Hepatocyte (in vitro differentiated cells): ENCODE results near the gene OPN1LW. TPM values are rescaled to one million over a fixed set of nuclear protein-coding genes. Genes with fewer than 3 reads are reported as not detected.

ENCODE experiments used
- DNase-seq: peaks from one replicate; pipeline ENCODE4 v3.0.0-alpha.2; 2016; ENCODE audit warnings: low spot score
- H2AFZ ChIP-seq: fragments of 200-600 bp; sonication (generic); 2 replicates; pipeline ENCODE4 v1.6.0; 2016; ENCODE audit warnings: antibody characterized with exemption, mild to moderate bottlenecking
- H3K27ac ChIP-seq: fragments of 200-600 bp; sonication (generic); 2 replicates; pipeline ENCODE4 v1.5.1; 2016; ENCODE audit warnings: mild to moderate bottlenecking
- H3K27me3 ChIP-seq: fragments of 200-600 bp; sonication (generic); 2 replicates; pipeline ENCODE4 v1.6.1; 2016
- H3K36me3 ChIP-seq: fragments of 200-600 bp; sonication (generic); replicated peaks from 2 replicates; pipeline ENCODE4 v1.5.1; 2016; ENCODE audit warnings: low read depth; ENCODE audit not compliant: insufficient read depth
- H3K4me1 ChIP-seq: fragments of 200-600 bp; sonication (generic); 2 replicates; pipeline ENCODE4 v1.5.1; 2016; ENCODE audit warnings: mild to moderate bottlenecking, moderate library complexity; ENCODE audit not compliant: insufficient read depth
- H3K4me2 ChIP-seq: fragments of 200-600 bp; sonication (generic); 2 replicates; pipeline ENCODE4 v1.6.0; 2016
- H3K4me3 ChIP-seq: fragments of 200-600 bp; sonication (generic); 2 replicates; pipeline ENCODE4 v1.5.1; 2016; ENCODE audit warnings: mild to moderate bottlenecking
- H3K79me2 ChIP-seq: fragments of 200-600 bp; sonication (generic); 2 replicates; pipeline ENCODE4 v1.6.0; 2017; ENCODE audit warnings: mild to moderate bottlenecking
- H3K9me2 ChIP-seq: fragments of 200-600 bp; sonication (generic); replicated peaks from 2 replicates; pipeline ENCODE4 v1.6.0; 2017; ENCODE audit warnings: mild to moderate bottlenecking; ENCODE audit not compliant: insufficient read depth
- H3K9me3 ChIP-seq: fragments of 200-600 bp; sonication (generic); 2 replicates; pipeline ENCODE4 v1.5.1; 2016; ENCODE audit warnings: low read depth, mild to moderate bottlenecking
- H4K20me1 ChIP-seq: fragments of 200-600 bp; sonication (generic); 2 replicates; pipeline ENCODE4 v1.6.0; 2016; ENCODE audit warnings: mild to moderate bottlenecking; ENCODE audit not compliant: insufficient read depth, poor library complexity, severe bottlenecking
- CTCF ChIP-seq: fragments of 200-600 bp; sonication (generic); IDR thresholded peaks from 2 replicates; pipeline ENCODE4 v1.5.1; 2016; ENCODE audit warnings: antibody characterized with exemption, mild to moderate bottlenecking; ENCODE audit not compliant: poor library complexity
- EZH2 ChIP-seq: fragments of 200-600 bp; sonication (generic); IDR thresholded peaks from 2 replicates; pipeline ENCODE4 v1.6.1; 2016; ENCODE audit warnings: antibody characterized with exemption, mild to moderate bottlenecking, borderline replicate concordance
- EZH2phosphoT487 ChIP-seq: fragments of 200-600 bp; sonication (generic); IDR thresholded peaks from one replicate; pipeline ENCODE4 v1.6.1; 2018; ENCODE audit warnings: antibody characterized with exemption, mild to moderate bottlenecking, low read depth, moderate library complexity; ENCODE audit not compliant: unreplicated experiment, severe bottlenecking
- WGBS: methylation state at CpG from one replicate; pipeline ENCODE4 v1.1.6; 2016; ENCODE audit warnings: low lambda C conversion rate; ENCODE audit errors: missing lambda C conversion rate; 5-methylcytosine and 5-hydroxymethylcytosine counted together
- polyA plus RNA-seq: library from polyadenylated mRNA; unstranded; fragments of >200 nt; fragmentation: Nextera tagmentation; extraction: Ambion mirVana; gene quantifications from 2 replicates; pipeline ENCODE4 v1.2.1, GENCODE V29; 2016
- total RNA-seq: library from RNA; depleted of rRNA; stranded (reverse); fragments of >200 nt; gene quantifications from 2 replicates; pipeline ENCODE4 v1.2.3, GENCODE V29; 2014

The OPN1LW gene
- total and polyA plus RNA-seq, 2 experiments from 2014 or later = not detected

DNA sequence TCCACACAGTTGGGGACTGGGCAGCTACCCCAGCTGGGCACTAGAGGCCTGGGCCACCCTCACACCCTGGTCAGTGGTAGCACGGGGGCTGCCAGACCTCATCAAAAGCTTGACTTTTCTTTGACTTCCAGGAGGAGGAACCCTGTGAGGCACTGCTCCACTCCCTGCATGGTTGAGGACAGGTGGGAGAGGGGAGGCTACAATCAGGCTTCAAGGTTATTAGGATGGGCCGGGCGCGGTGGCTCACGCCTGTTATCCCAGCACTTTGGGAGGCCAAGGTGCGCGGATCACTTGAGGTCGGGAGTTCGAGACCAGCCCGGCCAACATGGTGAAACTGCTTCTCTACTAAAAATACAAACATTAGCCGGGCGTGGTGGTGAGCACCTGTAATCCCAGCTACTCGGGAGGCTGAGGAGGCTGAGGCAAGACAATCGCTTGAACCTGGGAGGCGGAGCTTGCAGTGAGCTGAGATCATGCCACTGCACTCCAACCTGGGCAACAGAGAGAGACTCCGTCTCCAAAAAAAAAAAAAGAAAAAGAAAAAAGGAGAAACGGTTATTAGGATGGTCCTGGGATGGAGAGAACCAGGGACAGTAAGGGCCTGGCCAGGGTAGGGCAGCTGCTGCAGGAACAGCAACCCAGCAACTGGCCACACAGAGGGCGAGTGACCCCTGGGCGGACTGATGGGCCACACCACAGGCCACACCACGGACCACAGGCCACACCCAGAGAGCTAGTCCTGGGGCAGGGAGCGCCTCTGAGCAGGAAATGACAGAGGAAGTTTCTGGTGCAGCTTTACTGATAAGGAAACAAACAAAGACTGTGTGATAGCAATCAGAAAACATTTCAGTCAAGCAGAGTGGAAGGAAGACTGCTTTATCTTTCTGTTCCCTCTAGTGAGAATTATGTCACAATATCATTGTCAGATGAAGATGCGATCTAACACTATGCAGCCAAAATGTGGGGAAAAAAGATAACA lies 20.5 kb upstream of the OPN1LW start:
- H3K4me1 ChIP-seq = no peaks in the 10 kb centered on the region
- H3K79me2 ChIP-seq = no peaks in the 10 kb centered on the region
- no peak overlapping the region for H3K4me2 ChIP-seq
- H3K27me3 ChIP-seq = no peaks in the 10 kb centered on the region
- no peaks in the 10 kb centered on the region for H3K9me2 ChIP-seq
- no peak overlapping the region for H3K27ac ChIP-seq
- no peak overlapping the region for H2AFZ ChIP-seq
- WGBS = 84% methylated on average over 22 of the region's 22 CpGs
- DNase-seq = peak; percentile 26
- H4K20me1 ChIP-seq = no peaks in the 10 kb centered on the region
- no peaks in the 10 kb centered on the region for H3K9me3 ChIP-seq
- TF ChIP-seq CTCF = no peak
- no peak for TF ChIP-seq EZH2phosphoT487
- no peak for TF ChIP-seq EZH2
- no peaks in the 10 kb centered on the region for H3K36me3 ChIP-seq
- no peak overlapping the region for H3K4me3 ChIP-seq

GRCh38 chrX:154125391-154126040 lies 18.5 kb upstream of the OPN1LW start:
- Histone ChIP-seq H3K36me3 (no peaks in the 10 kb centered on the region), H3K9me3 (no peaks in the 10 kb centered on the region), H3K4me1 (no peaks in the 10 kb centered on the region), H3K79me2 (no peaks in the 10 kb centered on the region), H3K9me2 (no peaks in the 10 kb centered on the region), H3K27ac (no peak overlapping the region), H3K4me2 (no peak overlapping the region), H2AFZ (no peak overlapping the region), H3K4me3 (no peak overlapping the region), H4K20me1 (no peaks in the 10 kb centered on the region), H3K27me3 (no peaks in the 10 kb centered on the region)
- 87% methylated on average over 26 of the region's 30 CpGs for WGBS
- no peak for DNase-seq
- no peak for TF ChIP-seq EZH2phosphoT487
- TF ChIP-seq CTCF = no peak
- TF ChIP-seq EZH2 = no peak

GRCh38 chrX:154126101-154126500 lies 17.9 kb upstream of the OPN1LW start:
- Histone ChIP-seq H2AFZ (no peak overlapping the region), H3K36me3 (no peaks in the 10 kb centered on the region), H3K9me2 (no peaks in the 10 kb centered on the region), H3K9me3 (no peaks in the 10 kb centered on the region), H3K27me3 (no peaks in the 10 kb centered on the region), H3K4me1 (no peaks in the 10 kb centered on the region), H3K79me2 (no peaks in the 10 kb centered on the region), H3K27ac (no peak overlapping the region), H3K4me2 (no peak overlapping the region), H4K20me1 (no peaks in the 10 kb centered on the region), H3K4me3 (no peak overlapping the region)
- TF ChIP-seq EZH2phosphoT487 = no peak
- TF ChIP-seq CTCF = no peak
- no peak for TF ChIP-seq EZH2
- WGBS = 93% methylated on average over 11 of the region's 11 CpGs
- no peak for DNase-seq
